ENCODE data around the gene SNCB. TPM values are rescaled to one million over a fixed set of nuclear protein-coding genes. Genes with fewer than 3 reads are reported as not detected.

The SNCB gene
- total and polyA plus RNA-seq, 2 of the 4 experiments (the other 2 are of a cell fraction), result 0.41 TPM; not detected in 1

GRCh38 chr5:176639981-176640380 lies 9.6 kb upstream of the SNCB start:
- Histone ChIP-seq H3K27me3 (ENCODE audit: control insufficient read depth, insufficient read depth, low read length) (peaks cover 47% of the 10 kb centered on the region), H2AK9ac (replicated peaks; ENCODE audit: low read depth, low read length, poor library complexity) (no peak overlapping the region), H3K23ac (ENCODE audit: low read depth, low read length) (no peak overlapping the region), H3K4me1 (ENCODE audit: control insufficient read depth, insufficient read depth, low read length) (no peaks in the 10 kb centered on the region; the same call in 1 of the 2 replicates), H3K79me1 (ENCODE audit: low read depth in 1 of 2, low read length in 2 of 2) (no peaks in the 10 kb centered on the region), H4K5ac (ENCODE audit: low read depth, low read length) (no peak overlapping the region), H3K27ac (ENCODE audit: insufficient read depth, low read length) (no peak overlapping the region), H4K8ac (ENCODE audit: low read depth in 2 of 2, low read length in 2 of 2) (no peak overlapping the region), H4K91ac (ENCODE audit: insufficient read depth, low read depth, low read length) (no peak overlapping the region), H3K36me3 (ENCODE audit: control insufficient read depth, insufficient read depth, low read length) (no peaks in the 10 kb centered on the region), H3K9ac (ENCODE audit: low read depth, low read length) (no peak overlapping the region), H2AK5ac (ENCODE audit: low read depth, low read length) (no peak overlapping the region), H3K4me2 (ENCODE audit: low read depth, low read length) (no peak overlapping the region), H3K4me3 (ENCODE audit: insufficient read depth, low read depth, low read length) (no peak overlapping the region), H2BK15ac (ENCODE audit: low read depth, low read length) (no peak overlapping the region), H2BK120ac (ENCODE audit: low read depth, low read length) (no peak overlapping the region), H3K56ac (ENCODE audit: extremely low read depth, insufficient read depth, low read length) (no peak overlapping the region; the same call in 1 of the 2 replicates), H2BK20ac (ENCODE audit: low read depth, low read length) (no peak overlapping the region), H4K20me1 (ENCODE audit: insufficient read depth, low read length) (no peaks in the 10 kb centered on the region), H3K9me1 (ENCODE audit: insufficient read depth, low read length) (no peaks in the 10 kb centered on the region), H2BK5ac (ENCODE audit: low read depth, low read length, poor library complexity, severe bottlenecking) (no peak overlapping the region), H3K4ac (ENCODE audit: low read depth, low read length) (no peak overlapping the region), H3K14ac (replicated peaks; ENCODE audit: low read depth, low read length) (no peak overlapping the region), H2AFZ (replicated peaks; ENCODE audit: low read length, poor library complexity) (peak overlapping the region; percentile 19), H3K18ac (ENCODE audit: low read depth, low read length) (no peak overlapping the region), H3K9me3 (ENCODE audit: control insufficient read depth, insufficient read depth, low read length) (peaks cover 5% of the 10 kb centered on the region)
- ChIA-PET CTCF (interaction anchor here (1.2 kb wide), 1 partner anchor 66 kb away, joined by 3 read pairs; no protein-coding TSS in a partner anchor), POLR2A (ENCODE audit: unreplicated experiment) (no interaction called here)
- WGBS, 2 experiments (ENCODE audit: extremely low coverage in 2 of 2, insufficient read length in 1 of 2), result 0% methylated on average over 1 of the region's 4 CpGs; no CpG with 5 or more reads in 1 of the 2 experiments
- no peak for DNase-seq
- dilution Hi-C loops (cut with HindIII; ENCODE audit: low sequenced_read_pairs, unreplicated experiment) (no loop called here), in situ Hi-C loops (cut with MboI; ENCODE audit: low sequenced_read_pairs) (no loop called here), intact Hi-C loops (cut with micrococcal nuclease) (loop anchor here (10.0 kb wide), 1 partner anchor 225 kb away; the partner anchor contains the start of gene CLTB)
- BruUV-seq (replicated peaks), result no TSS peak
- ATAC-seq (ENCODE audit: low read depth), result peak; percentile 35
- no peak for TF ChIP-seq CTCF (conservative IDR thresholded peaks at IDR 0.05; ENCODE audit: low read depth, low read length)
- TF ChIP-seq USF2 (IDR thresholded peaks at IDR 0.05; ENCODE audit: low read depth, low read length), result no peak
- TF ChIP-seq CHD1 (IDR thresholded peaks at IDR 0.05; ENCODE audit: low read depth, low read length), result no peak
- TF ChIP-seq FOS (IDR thresholded peaks at IDR 0.05; ENCODE audit: low read depth, low read length), result no peak
- no peak for TF ChIP-seq NFE2L2 (IDR thresholded peaks at IDR 0.05; ENCODE audit: low read depth, low read length)

Data from IMR-90 (cell line).